Kidney (tissue), 14 donors: ENCODE results near the gene SPP1. TPM values are rescaled to one million over a fixed set of nuclear protein-coding genes. Genes with fewer than 3 reads are reported as not detected.
"Not testable (repeated sequence)": the region's sequence is repeated elsewhere in the genome, so short reads cannot be mapped to it uniquely, and the experiment has no call there.

Experiments
- DNase-seq, 5 donors: peaks; one replicate each; pipeline ENCODE4 v3.0.0-alpha.2; 2013 to 2020
- FAIRE-seq: peaks from 2 replicates; lab custom pipeline; 2012; peaks lifted over from hg19 to GRCh38; lab: Jason Lieb, UNC
- H3K27ac ChIP-seq, 2 donors: one replicate each; pipeline ENCODE4 v1.7.0; 2013; ENCODE audit warnings: low read depth in 2 of 2, low read length in 2 of 2, inconsistent platforms in 1 of 2
- H3K27me3 ChIP-seq: one replicate; pipeline ENCODE4 v1.7.1; 2013; ENCODE audit warnings: low read length, inconsistent platforms; ENCODE audit not compliant: control insufficient read depth, insufficient read depth
- H3K36me3 ChIP-seq, 3 donors: one replicate each; pipeline versions ENCODE4 v1.7.0 to v1.7.1; 2013; ENCODE audit warnings: low read length in 3 of 3, control low read depth in 1 of 3, inconsistent platforms in 1 of 3; ENCODE audit not compliant: insufficient read depth in 3 of 3, control insufficient read depth in 2 of 3
- H3K4me1 ChIP-seq, 3 donors: one replicate each; pipeline versions ENCODE4 v1.7.0 to v1.7.1; 2013; ENCODE audit warnings: low read length in 3 of 3, inconsistent platforms in 1 of 3, low read depth in 1 of 3; ENCODE audit not compliant: control insufficient read depth in 2 of 3, insufficient read depth in 2 of 3
- H3K4me3 ChIP-seq, 3 donors: one replicate each; pipeline versions ENCODE4 v1.7.0 to v1.8.1; 2013; ENCODE audit warnings: low read length in 3 of 3, control low read depth in 1 of 3, inconsistent platforms in 1 of 3
- H3K9ac ChIP-seq, 3 donors: one replicate each; pipeline versions ENCODE4 v1.7.0 to v1.7.1; 2013; ENCODE audit warnings: low read length in 3 of 3, control low read depth in 1 of 3, inconsistent platforms in 1 of 3
- H3K9me3 ChIP-seq, 3 donors: one replicate each; pipeline versions ENCODE4 v1.7.0 to v1.7.1; 2013; ENCODE audit warnings: low read length in 3 of 3, control low read depth in 1 of 3, inconsistent platforms in 1 of 3; ENCODE audit not compliant: control insufficient read depth in 2 of 3, insufficient read depth in 1 of 3
- CTCF ChIP-seq: IDR thresholded peaks from 3 replicates; pipeline ENCODE4 v1.5.1; 2012; ENCODE audit warnings: mild to moderate bottlenecking, moderate library complexity, borderline replicate concordance; ENCODE audit not compliant: insufficient read depth; ENCODE audit errors: extremely low read depth
- intact Hi-C: fragments of 100-400 bp; cut with DNase I; formaldehyde crosslinking; loops from one replicate; pipeline ENCODE4 v1.11.1; 2022
- polyA plus RNA-seq: library from polyadenylated mRNA; stranded (reverse); fragments of 350-450 nt; fragmentation: Illumina TruSeq; extraction: RNeasy Lipid Tissue Mini Kit (QIAGEN cat#74804); gene quantifications from one replicate; pipeline ENCODE4 v1.2.3, GENCODE V29; 2014; ENCODE audit warnings: low read depth, low replicate concordance; ENCODE audit not compliant: insufficient read depth
- total RNA-seq: library from RNA; stranded (reverse); fragmentation: NEBNext Ultra II Directional; extraction: Animal tissue kit (Norgen Biotek cat#: 25700); gene quantifications from one replicate; pipeline ENCODE4 v1.2.1, GENCODE V29; 2021
- donor health status: control.
- donor health status: control.
- donor health status: control.
- donor health status: control.
- donor health status: control.
- donor health status: DM: yes; HTN: yes; CAD: no.
- donor health status: Normal renal cell carcinoma (clear cell type).

The SPP1 gene
- total and polyA plus RNA-seq, 2 donors from 2014 or later, result 5,484 to 6,594 TPM

- Histone ChIP-seq H3K9me3 (no peaks in the 10 kb centered on the region), H3K9ac (no peak overlapping the region), H3K27me3 (peaks cover 1% of the 10 kb centered on the region), H3K36me3 (no peaks in the 10 kb centered on the region), H3K4me3 (no peak overlapping the region), H3K27ac (no peak overlapping the region), H3K4me1 (no peaks in the 10 kb centered on the region)
- intact Hi-C loops, result no loop called here
- FAIRE-seq (no peak), DNase-seq (no peak)
- no peak for TF ChIP-seq CTCF
Measured at GRCh38 chr4:87938746-87939145, 36.8 kb upstream of the SPP1 start.

- DNase-seq (no peak), FAIRE-seq (no peak)
- no peak overlapping the region for H3K9ac ChIP-seq
- no peaks in the 10 kb centered on the region for H3K4me1 ChIP-seq
- intact Hi-C loops, result no loop called here
- no peaks in the 10 kb centered on the region for H3K9me3 ChIP-seq
- no peak for TF ChIP-seq CTCF
- peaks cover 2% of the 10 kb centered on the region for H3K27me3 ChIP-seq
- no peaks in the 10 kb centered on the region for H3K36me3 ChIP-seq
- H3K4me3 ChIP-seq, result no peak overlapping the region
- H3K27ac ChIP-seq, result no peak overlapping the region
Measured at GRCh38 chr4:87939978-87940690, 35.4 kb upstream of the SPP1 start.

- H3K9ac ChIP-seq, H3K36me3 ChIP-seq, H3K4me3 ChIP-seq, H3K27ac ChIP-seq, H3K4me1 ChIP-seq, FAIRE-seq, DNase-seq, H3K27me3 ChIP-seq, H3K9me3 ChIP-seq, intact Hi-C loops: not testable (repeated sequence)
Measured at GRCh38 chr4:87940809-87941208, 34.7 kb upstream of the SPP1 start.

- FAIRE-seq (no peak), DNase-seq (no peak)
- TF ChIP-seq CTCF, result no peak
Measured at GRCh38 chr4:87941537-87942392, 33.7 kb upstream of the SPP1 start.

More at GRCh38 chr4:87941537-87942392, 33.7 kb upstream of the SPP1 start:
- intact Hi-C loops, result no loop called here
- Histone ChIP-seq H3K36me3 (no peaks in the 10 kb centered on the region), H3K9ac (no peak overlapping the region), H3K27me3 (peaks cover 2% of the 10 kb centered on the region), H3K9me3 (no peaks in the 10 kb centered on the region), H3K4me3 (no peak overlapping the region), H3K4me1 (no peaks in the 10 kb centered on the region), H3K27ac (no peak overlapping the region)
